MM.1S (cell line): Measurements from ENCODE around the gene ZNF410.

Experiments used
- DNase-seq: peaks from one replicate; pipeline ENCODE4 v3.0.0-alpha.2; 2015
- H2AFZ ChIP-seq: fragments of 300-600 bp; sonication (generic); 2 replicates; pipeline ENCODE4 v1.6.0; 2016; ENCODE audit warnings: antibody characterized with exemption, low read length
- H3F3A ChIP-seq: fragments of 300-600 bp; sonication (generic); 2 replicates; pipeline ENCODE4 v1.6.1; 2016; ENCODE audit warnings: mild to moderate bottlenecking, antibody characterized with exemption, low read length, moderate library complexity, mixed read lengths; ENCODE audit not compliant: insufficient read depth
- H3K27ac ChIP-seq: fragments of 300-600 bp; sonication (generic); 2 replicates; pipeline ENCODE4 v1.5.1; 2016; ENCODE audit warnings: mild to moderate bottlenecking, low read length
- H3K27me3 ChIP-seq: fragments of 300-600 bp; sonication (generic); replicated peaks from 2 replicates; pipeline ENCODE4 v1.6.0; 2016; ENCODE audit warnings: low read length; ENCODE audit not compliant: insufficient read depth
- H3K36me3 ChIP-seq: fragments of 300-600 bp; sonication (generic); replicated peaks from 2 replicates; pipeline ENCODE4 v1.6.1; 2016; ENCODE audit warnings: mild to moderate bottlenecking, low read length, mixed read lengths; ENCODE audit not compliant: insufficient read depth
- H3K4me1 ChIP-seq: fragments of 300-600 bp; sonication (generic); 2 replicates; pipeline ENCODE4 v1.6.1; 2016; ENCODE audit warnings: low read length, mixed read lengths
- H3K4me2 ChIP-seq: fragments of 300-600 bp; sonication (generic); 2 replicates; pipeline ENCODE4 v1.6.0; 2016; ENCODE audit warnings: low read depth, low read length
- H3K4me3 ChIP-seq: fragments of 300-600 bp; sonication (generic); 2 replicates; pipeline ENCODE4 v1.5.1; 2016; ENCODE audit warnings: low read length, mixed read lengths
- H3K79me2 ChIP-seq: fragments of 300-600 bp; sonication (generic); 2 replicates; pipeline ENCODE4 v1.6.1; 2016; ENCODE audit warnings: mixed run types, low read length, mixed read lengths
- H3K9ac ChIP-seq: fragments of 300-600 bp; sonication (generic); 2 replicates; pipeline ENCODE4 v1.6.1; 2016; ENCODE audit warnings: low read length, mixed read lengths
- H3K9me2 ChIP-seq: fragments of 300-600 bp; sonication (generic); replicated peaks from 2 replicates; pipeline ENCODE4 v1.6.1; 2016; ENCODE audit warnings: mild to moderate bottlenecking, low read length, mixed read lengths; ENCODE audit not compliant: insufficient read depth
- H3K9me3 ChIP-seq: fragments of 300-600 bp; sonication (generic); replicated peaks from 2 replicates; pipeline ENCODE4 v1.6.1; 2016; ENCODE audit warnings: mild to moderate bottlenecking, low read length, mixed read lengths; ENCODE audit not compliant: insufficient read depth
- H4K20me1 ChIP-seq: fragments of 300-600 bp; sonication (generic); 2 replicates; pipeline ENCODE4 v1.6.1; 2016; ENCODE audit warnings: mild to moderate bottlenecking, low read length, moderate library complexity, mixed read lengths; ENCODE audit not compliant: insufficient read depth
- CTCF ChIP-seq: fragments of 300-600 bp; sonication (generic); IDR thresholded peaks from 2 replicates; pipeline ENCODE4 v1.5.1; 2016; ENCODE audit warnings: antibody characterized with exemption, low read length, mixed read lengths
- EZH2 ChIP-seq: fragments of 300-600 bp; sonication (generic); optimal IDR thresholded peaks from 2 replicates; pipeline ENCODE3; 2017; ENCODE audit warnings: low read depth, mild to moderate bottlenecking, antibody characterized with exemption, low read length, mixed read lengths
- EZH2phosphoT487 ChIP-seq: fragments of 300-600 bp; sonication (generic); IDR thresholded peaks from 2 replicates; pipeline ENCODE4 v1.6.1; 2018; ENCODE audit warnings: antibody characterized with exemption, low read length

Gene ZNF410

GRCh38 chr14:73903028-73903427 lies 16.4 kb downstream of the ZNF410 start:
- H3K4me2 ChIP-seq: no peak overlapping the region
- H3K36me3 ChIP-seq: no peaks in the 10 kb centered on the region; the same call in 1 of the 2 replicates
- H2AFZ ChIP-seq: no peak overlapping the region
- H3K27me3 ChIP-seq: no peaks in the 10 kb centered on the region
- no peaks in the 10 kb centered on the region for H3F3A ChIP-seq
- H4K20me1 ChIP-seq: no peaks in the 10 kb centered on the region
- no peak overlapping the region for H3K27ac ChIP-seq
- H3K79me2 ChIP-seq: no peaks in the 10 kb centered on the region
- H3K9ac ChIP-seq: no peak overlapping the region
- no peak for DNase-seq
- TF ChIP-seq EZH2: no peak
- no peak for TF ChIP-seq CTCF
- no peak for TF ChIP-seq EZH2phosphoT487
- no peaks in the 10 kb centered on the region for H3K9me2 ChIP-seq
- H3K4me3 ChIP-seq: no peak overlapping the region
- no peaks in the 10 kb centered on the region for H3K4me1 ChIP-seq
- no peaks in the 10 kb centered on the region for H3K9me3 ChIP-seq

- Histone ChIP-seq H3K4me1 (no peaks in the 10 kb centered on the region), H3K27ac (no peak overlapping the region), H3F3A (no peaks in the 10 kb centered on the region), H3K27me3 (no peaks in the 10 kb centered on the region), H3K4me3 (no peak overlapping the region), H3K36me3 (no peaks in the 10 kb centered on the region), H3K9ac (no peak overlapping the region), H3K4me2 (no peak overlapping the region), H2AFZ (no peak overlapping the region), H3K9me3 (no peaks in the 10 kb centered on the region), H3K9me2 (no peaks in the 10 kb centered on the region), H3K79me2 (no peaks in the 10 kb centered on the region), H4K20me1 (no peaks in the 10 kb centered on the region)
- DNase-seq: no peak
- TF ChIP-seq EZH2 (no peak), EZH2phosphoT487 (no peak), CTCF (no peak)
Measured at GRCh38 chr14:73909681-73910080, 23.0 kb downstream of the ZNF410 start.

- H3K27ac ChIP-seq: no peak overlapping the region
Measured at GRCh38 chr14:73913256-73913655, 26.6 kb downstream of the ZNF410 start.

More at GRCh38 chr14:73913256-73913655, 26.6 kb downstream of the ZNF410 start:
- Histone ChIP-seq H3K9me3 (no peaks in the 10 kb centered on the region), H3F3A (no peaks in the 10 kb centered on the region), H2AFZ (no peak overlapping the region), H3K79me2 (no peaks in the 10 kb centered on the region), H3K4me1 (no peaks in the 10 kb centered on the region), H3K4me3 (no peak overlapping the region), H3K4me2 (no peak overlapping the region), H3K27me3 (no peaks in the 10 kb centered on the region), H4K20me1 (no peaks in the 10 kb centered on the region), H3K9me2 (no peaks in the 10 kb centered on the region), H3K9ac (no peak overlapping the region), H3K36me3 (no peaks in the 10 kb centered on the region)
- TF ChIP-seq EZH2: no peak
- no peak for TF ChIP-seq CTCF
- TF ChIP-seq EZH2phosphoT487: no peak
- DNase-seq: no peak
